Liver (tissue), 9 donors: ENCODE data around the gene IFI16. TPM values are rescaled to one million over a fixed set of nuclear protein-coding genes. Genes with fewer than 3 reads are reported as not detected.

Experiments used
- DNase-seq: peaks from one replicate; pipeline ENCODE4 v3.0.0-alpha.2; 2017; ENCODE audit warnings: low spot score
- H3K27ac ChIP-seq, 2 donors: one replicate each; pipeline ENCODE4 v1.7.0; 2013; ENCODE audit warnings: inconsistent platforms in 2 of 2, low read length in 2 of 2, control low read depth in 1 of 2, low read depth in 1 of 2, mild to moderate bottlenecking in 1 of 2
- H3K27me3 ChIP-seq, 4 donors: one replicate each; pipeline versions ENCODE4 v1.6.1 to v1.7.0; 2013; ENCODE audit warnings: low read length in 3 of 4, inconsistent platforms in 1 of 4, mild to moderate bottlenecking in 1 of 4, moderate library complexity in 1 of 4; ENCODE audit not compliant: control insufficient read depth in 4 of 4, insufficient read depth in 4 of 4
- H3K36me3 ChIP-seq, 4 donors: one replicate each; pipeline versions ENCODE4 v1.6.1 to v1.7.0; 2013; ENCODE audit warnings: low read length in 3 of 4, mild to moderate bottlenecking in 3 of 4, low read depth in 1 of 4, moderate library complexity in 1 of 4; ENCODE audit not compliant: control insufficient read depth in 4 of 4, insufficient read depth in 3 of 4
- H3K4me1 ChIP-seq, 4 donors: one replicate each; pipeline versions ENCODE4 v1.6.1 to v1.7.0; 2013; ENCODE audit warnings: low read length in 3 of 4, mild to moderate bottlenecking in 3 of 4, moderate library complexity in 1 of 4; ENCODE audit not compliant: control insufficient read depth in 4 of 4, insufficient read depth in 4 of 4
- H3K4me3 ChIP-seq, 3 donors: one replicate each; pipeline versions ENCODE4 v1.6.1 to v1.7.0; 2013; ENCODE audit warnings: low read length in 3 of 3, control low read depth in 1 of 3, low read depth in 1 of 3, mild to moderate bottlenecking in 1 of 3
- H3K9ac ChIP-seq, 2 donors: one replicate each; pipeline ENCODE4 v1.7.0; 2013; ENCODE audit warnings: low read length in 2 of 2, mild to moderate bottlenecking in 2 of 2, moderate library complexity in 2 of 2, control low read depth in 1 of 2, low read depth in 1 of 2
- H3K9me3 ChIP-seq, 4 donors: one replicate each; pipeline versions ENCODE4 v1.6.1 to v1.7.0; 2013; ENCODE audit warnings: low read length in 3 of 4; ENCODE audit not compliant: control insufficient read depth in 4 of 4
- CTCF ChIP-seq: fragments of 150-350 bp; IDR thresholded peaks from 2 replicates; pipeline ENCODE4 v1.5.1; 2017; ENCODE audit warnings: improper control_type of control experiment, low read depth, low read length; ENCODE audit not compliant: missing input control
- EGR1 ChIP-seq, 2 donors: IDR thresholded peaks; 2 replicates each; pipeline ENCODE4 v1.6.1; 2016 to 2018; ENCODE audit warnings: antibody characterized with exemption in 2 of 2, low read depth in 2 of 2
- FOXA1 ChIP-seq: IDR thresholded peaks from 2 replicates; pipeline ENCODE4 v1.6.1; 2016; ENCODE audit warnings: antibody characterized with exemption
- FOXA2 ChIP-seq: IDR thresholded peaks from 2 replicates; pipeline ENCODE4 v1.6.1; 2016; ENCODE audit warnings: antibody characterized with exemption
- GABPA ChIP-seq, 2 donors: IDR thresholded peaks in 1 of 2; conservative IDR thresholded peaks in 1 of 2; 2 replicates each; pipeline ENCODE4 v1.6.1; 2016; ENCODE audit warnings: antibody characterized with exemption in 2 of 2, mild to moderate bottlenecking in 1 of 2, moderate library complexity in 1 of 2
- HNF4A ChIP-seq, 2 donors: conservative IDR thresholded peaks; 2 replicates each; pipeline ENCODE4 v1.6.1; 2016; ENCODE audit warnings: antibody characterized with exemption in 2 of 2, mild to moderate bottlenecking in 2 of 2
- JUND ChIP-seq, 2 donors: IDR thresholded peaks; 2 replicates each; pipeline ENCODE4 v1.6.1; 2016; ENCODE audit warnings: antibody characterized with exemption in 2 of 2
- NR2F2 ChIP-seq: IDR thresholded peaks from 2 replicates; pipeline ENCODE4 v1.6.1; 2016; ENCODE audit warnings: antibody characterized with exemption
- RAD21 ChIP-seq, 2 donors: IDR thresholded peaks; 2 replicates each; pipeline ENCODE4 v1.6.1; 2016; ENCODE audit warnings: antibody characterized with exemption in 2 of 2, mild to moderate bottlenecking in 2 of 2
- REST ChIP-seq: IDR thresholded peaks from 2 replicates; pipeline ENCODE4 v1.6.1; 2016; ENCODE audit warnings: antibody characterized with exemption, mild to moderate bottlenecking
- RXRA ChIP-seq, 2 donors: IDR thresholded peaks; 2 replicates each; pipeline ENCODE4 v1.6.1; 2017 to 2018; ENCODE audit warnings: antibody characterized with exemption in 2 of 2, mild to moderate bottlenecking in 1 of 2
- SP1 ChIP-seq: IDR thresholded peaks from 2 replicates; pipeline ENCODE4 v1.6.1; 2018; ENCODE audit warnings: antibody characterized with exemption, mild to moderate bottlenecking
- YY1 ChIP-seq: IDR thresholded peaks from 2 replicates; pipeline ENCODE4 v1.6.1; 2016; ENCODE audit warnings: antibody characterized with exemption, mild to moderate bottlenecking
- WGBS: extraction: QIAGEN DNeasy Blood & Tissue Kit; methylation state at CpG from one replicate; pipeline ENCODE4 v1.1.7; 2013; 5-methylcytosine and 5-hydroxymethylcytosine counted together
- polyA plus RNA-seq, 2 donors: library from polyadenylated mRNA; stranded (reverse) in 1 of 2; unstranded in 1 of 2; fragments of 200-250 nt in 1 of 2; fragments of >200 nt in 1 of 2; fragmentation: Nextera tagmentation in 1 of 2; extraction: Ambion mirVana in 1 of 2; gene quantifications; one replicate each; pipeline versions ENCODE4 v1.2.1 to v1.2.3, GENCODE V29; 2013 to 2015
- total RNA-seq, 2 donors: library from RNA; depleted of rRNA; stranded (reverse); fragments of >200 nt; gene quantifications; one replicate each; pipeline ENCODE4 v1.2.3, GENCODE V29; 2014
- TF ChIP-seq, protein P1 (sequence below): IDR thresholded peaks from 2 replicates; pipeline ENCODE4 v1.6.1; 2016; ENCODE audit warnings: antibody characterized with exemption
- TF ChIP-seq, protein P2 (sequence below): IDR thresholded peaks from 2 replicates; pipeline ENCODE4 v1.6.1; 2016; ENCODE audit warnings: antibody characterized with exemption
- TF ChIP-seq, protein P3 (sequence below): IDR thresholded peaks from 2 replicates; pipeline ENCODE4 v1.6.1; 2016; ENCODE audit warnings: antibody characterized with exemption
- donor health status: healthy.
- donor health status: healthy.
- donor health status: healthy.
- donor health status: healthy.
- donor health status: healthy.

The IFI16 gene
- total and polyA plus RNA-seq, 4 donors: 7.9 to 10.3 (median 9.0) TPM

DNA sequence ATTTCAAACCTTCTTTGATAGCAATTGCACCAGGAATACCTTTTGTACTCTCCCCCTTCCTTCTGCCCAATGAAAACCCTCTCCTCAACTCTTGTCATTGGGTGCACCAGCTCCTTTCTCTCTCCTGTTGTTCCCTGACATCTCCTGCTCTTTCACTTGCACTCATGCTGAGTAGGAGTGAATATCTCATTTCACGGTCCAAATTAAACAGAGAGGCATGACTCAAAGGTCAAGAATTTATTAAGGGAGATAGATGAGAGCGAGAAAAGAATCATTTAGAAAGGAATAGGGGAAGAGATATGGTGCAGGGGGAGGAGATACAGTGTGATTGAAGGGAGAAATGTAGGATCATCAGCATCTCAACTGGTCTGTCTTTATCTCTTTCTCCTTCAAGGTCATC is 44.7 kb downstream of the IFI16 start (continued):
- TF ChIP-seq, protein P1, sequence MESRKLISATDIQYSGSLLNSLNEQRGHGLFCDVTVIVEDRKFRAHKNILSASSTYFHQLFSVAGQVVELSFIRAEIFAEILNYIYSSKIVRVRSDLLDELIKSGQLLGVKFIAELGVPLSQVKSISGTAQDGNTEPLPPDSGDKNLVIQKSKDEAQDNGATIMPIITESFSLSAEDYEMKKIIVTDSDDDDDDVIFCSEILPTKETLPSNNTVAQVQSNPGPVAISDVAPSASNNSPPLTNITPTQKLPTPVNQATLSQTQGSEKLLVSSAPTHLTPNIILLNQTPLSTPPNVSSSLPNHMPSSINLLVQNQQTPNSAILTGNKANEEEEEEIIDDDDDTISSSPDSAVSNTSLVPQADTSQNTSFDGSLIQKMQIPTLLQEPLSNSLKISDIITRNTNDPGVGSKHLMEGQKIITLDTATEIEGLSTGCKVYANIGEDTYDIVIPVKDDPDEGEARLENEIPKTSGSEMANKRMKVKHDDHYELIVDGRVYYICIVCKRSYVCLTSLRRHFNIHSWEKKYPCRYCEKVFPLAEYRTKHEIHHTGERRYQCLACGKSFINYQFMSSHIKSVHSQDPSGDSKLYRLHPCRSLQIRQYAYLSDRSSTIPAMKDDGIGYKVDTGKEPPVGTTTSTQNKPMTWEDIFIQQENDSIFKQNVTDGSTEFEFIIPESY: no peak
- TF ChIP-seq NR2F2 (no peak), FOXA2 (no peak)

GRCh38 chr1:159055181-159055641 is 45.5 kb downstream of the IFI16 start:
- Histone ChIP-seq H3K9ac (no peak overlapping the region), H3K36me3 (peaks cover 0 to 12% (median 6%) of the 10 kb centered on the region in 4 donors), H3K27ac (no peak overlapping the region), H3K27me3 (no peaks in the 10 kb centered on the region), H3K9me3 (no peaks in the 10 kb centered on the region), H3K4me1 (no peaks in the 10 kb centered on the region), H3K4me3 (no peak overlapping the region)
- 75% methylated on average over 5 of the region's 5 CpGs for WGBS
- no peak for DNase-seq
- TF ChIP-seq FOXA2 (no peak), SP1 (no peak), RXRA (IDR thresholded peaks at IDR 0.05) (no peak), RAD21 (IDR thresholded peaks at IDR 0.05) (no peak), YY1 (no peak), FOXA1 (no peak), EGR1 (IDR thresholded peaks at IDR 0.05; ENCODE audit: low read depth in 2 of 2) (no peak)
- TF ChIP-seq, protein P2, sequence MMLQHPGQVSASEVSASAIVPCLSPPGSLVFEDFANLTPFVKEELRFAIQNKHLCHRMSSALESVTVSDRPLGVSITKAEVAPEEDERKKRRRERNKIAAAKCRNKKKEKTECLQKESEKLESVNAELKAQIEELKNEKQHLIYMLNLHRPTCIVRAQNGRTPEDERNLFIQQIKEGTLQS: no peak
- TF ChIP-seq, protein P3, sequence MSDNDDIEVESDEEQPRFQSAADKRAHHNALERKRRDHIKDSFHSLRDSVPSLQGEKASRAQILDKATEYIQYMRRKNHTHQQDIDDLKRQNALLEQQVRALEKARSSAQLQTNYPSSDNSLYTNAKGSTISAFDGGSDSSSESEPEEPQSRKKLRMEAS: no peak

- TF ChIP-seq, protein P2: no peak
- no peak for TF ChIP-seq REST
- TF ChIP-seq GABPA (IDR thresholded peaks at IDR 0.05 in 1 of 2, conservative IDR thresholded peaks at IDR 0.05 in 1 of 2): no peak
- TF ChIP-seq, protein P3: no peak
- no peak for TF ChIP-seq RAD21 (IDR thresholded peaks at IDR 0.05)
- TF ChIP-seq JUND (IDR thresholded peaks at IDR 0.05): no peak
- no peak for TF ChIP-seq CTCF
- TF ChIP-seq NR2F2: no peak
- TF ChIP-seq HNF4A (conservative IDR thresholded peaks at IDR 0.05): no peak
- peaks cover 0 to 8% (median 6%) of the 10 kb centered on the region in 4 donors for H3K36me3 ChIP-seq
- H3K9ac ChIP-seq: no peak overlapping the region
- no peaks in the 10 kb centered on the region for H3K27me3 ChIP-seq
- H3K4me1 ChIP-seq: no peaks in the 10 kb centered on the region
- H3K27ac ChIP-seq: no peak overlapping the region
- DNase-seq: no peak
- no peak overlapping the region for H3K4me3 ChIP-seq
- no peaks in the 10 kb centered on the region for H3K9me3 ChIP-seq
- 82% methylated on average over 7 of the region's 7 CpGs for WGBS
These were observed 46.5 kb downstream of the IFI16 start for GRCh38 chr1:159056069-159056698.
